K562 (cell line): Measurements from ENCODE around the gene ERGIC1. TPM values are rescaled to one million over a fixed set of nuclear protein-coding genes. Genes with fewer than 3 reads are reported as not detected.
A peak's percentile ranks its signal among the peaks of the same experiment; 100 is the strongest.

Experiments
- CHD4 ChIP-seq: fragments of 200-600 bp; sonication (generic); IDR thresholded peaks from 3 replicates; pipeline ENCODE4 v1.6.1; 2012; ENCODE audit warnings: low read depth, mild to moderate bottlenecking, mixed read lengths, low read length, inconsistent platforms; ENCODE audit not compliant: insufficient read depth, insufficient replicate concordance, poor library complexity, severe bottlenecking
- CREB1 ChIP-seq, 2 experiments: sonication (generic) in 1 of 2; formaldehyde crosslinking in 1 of 2; IDR thresholded peaks; 2 replicates each; pipeline versions ENCODE4 v1.6.1 to v1.8.0; 2012 to 2022; ENCODE audit warnings: inconsistent platforms in 1 of 2, mild to moderate bottlenecking in 1 of 2, missing genetic modification reagents in 1 of 2, moderate library complexity in 1 of 2
- CUX1 ChIP-seq: fragments of 200-800 bp; sonication (Bioruptor generic); IDR thresholded peaks from 2 replicates; pipeline ENCODE4 v1.6.1; 2016; ENCODE audit warnings: missing genetic modification characterization, missing compliant biosample characterization
- FOSL1 ChIP-seq: fragments of 200-800 bp; sonication (Bioruptor generic); conservative IDR thresholded peaks from 2 replicates; pipeline ENCODE4 v1.6.1; 2016; ENCODE audit warnings: missing genetic modification characterization, missing compliant biosample characterization
- NRF1 ChIP-seq, 2 experiments: fragments of 450-650 bp; IDR thresholded peaks in 1 of 2; conservative IDR thresholded peaks in 1 of 2; 2 replicates each; pipeline ENCODE4 v1.6.1; 2014; ENCODE audit warnings: mild to moderate bottlenecking in 2 of 2
- PCBP2 ChIP-seq: fragments of 200-400 bp; formaldehyde crosslinking; IDR thresholded peaks from 2 replicates; pipeline ENCODE4 v1.6.1; 2018; ENCODE audit warnings: low read length, low read depth, mild to moderate bottlenecking, moderate library complexity; ENCODE audit not compliant: poor library complexity, severe bottlenecking
- POLR2B ChIP-seq: fragments of 450-650 bp; IDR thresholded peaks from 2 replicates; pipeline ENCODE4 v1.6.1; 2018; ENCODE audit warnings: low read depth; ENCODE audit not compliant: partially characterized antibody
- RBM14 ChIP-seq: fragments of 200-400 bp; formaldehyde crosslinking; IDR thresholded peaks from 2 replicates; pipeline ENCODE4 v1.6.1; 2018; ENCODE audit warnings: low read depth, mild to moderate bottlenecking, low read length, moderate library complexity, borderline replicate concordance; ENCODE audit not compliant: insufficient read depth
- TAF7 ChIP-seq: fragments of 450-650 bp; IDR thresholded peaks from 2 replicates; pipeline ENCODE4 v1.6.1; 2016; ENCODE audit warnings: missing genetic modification characterization, missing compliant biosample characterization
- USF2 ChIP-seq: sonication (generic); formaldehyde crosslinking; IDR thresholded peaks from 2 replicates; pipeline ENCODE4 v1.5.0; 2020; ENCODE audit warnings: missing genetic modification reagents
- ZKSCAN1 ChIP-seq: fragments of 150-350 bp; IDR thresholded peaks from 2 replicates; pipeline ENCODE4 v1.6.1; 2016; ENCODE audit warnings: low read depth, low read length
- polyA plus RNA-seq, 8 experiments: library from polyadenylated mRNA; depleted of rRNA in 4 of 8; stranded (reverse) in 5 of 8; unstranded in 3 of 8; fragments of >200 nt; fragmentation: Nextera tagmentation in 2 of 8; fragmentation: Illumina TruSeq in 1 of 8; extraction: Ambion mirVana in 2 of 8; extraction: Trizol in 1 of 8; gene quantifications; 2 replicates each; pipeline versions ENCODE4 v1.2.1 to v1.2.3, GENCODE V29; 2011 to 2014; ENCODE audit warnings: inconsistent platforms in 1 of 8, missing spikeins in 1 of 8
- total RNA-seq, 7 experiments: library from RNA; depleted of rRNA in 6 of 7; stranded (reverse); fragments of >200 nt in 6 of 7; fragmentation: Illumina TruSeq in 2 of 7; extraction: Trizol in 2 of 7; gene quantifications; 2 replicates each; pipeline versions ENCODE4 v1.2.1 to v1.2.3, GENCODE V29; 2011 to 2021; ENCODE audit warnings: low replicate concordance in 1 of 7
- TF ChIP-seq, protein P1 (sequence below): sonication (generic); formaldehyde crosslinking; IDR thresholded peaks from 2 replicates; pipeline ENCODE4 v1.8.1; 2023; ENCODE audit warnings: missing genetic modification reagents, mild to moderate bottlenecking, borderline replicate concordance
- TF ChIP-seq, protein P2 (sequence below): sonication (generic); IDR thresholded peaks from 2 replicates; pipeline ENCODE4 v1.6.1; 2016

ERGIC1 gene
- total and polyA plus RNA-seq, 9 of the 15 experiments (the other 6 are each of a cell fraction or from before 2014, with no cell fraction given): 5.5 to 68.4 (median 36.4) TPM

- TF ChIP-seq, protein P1, sequence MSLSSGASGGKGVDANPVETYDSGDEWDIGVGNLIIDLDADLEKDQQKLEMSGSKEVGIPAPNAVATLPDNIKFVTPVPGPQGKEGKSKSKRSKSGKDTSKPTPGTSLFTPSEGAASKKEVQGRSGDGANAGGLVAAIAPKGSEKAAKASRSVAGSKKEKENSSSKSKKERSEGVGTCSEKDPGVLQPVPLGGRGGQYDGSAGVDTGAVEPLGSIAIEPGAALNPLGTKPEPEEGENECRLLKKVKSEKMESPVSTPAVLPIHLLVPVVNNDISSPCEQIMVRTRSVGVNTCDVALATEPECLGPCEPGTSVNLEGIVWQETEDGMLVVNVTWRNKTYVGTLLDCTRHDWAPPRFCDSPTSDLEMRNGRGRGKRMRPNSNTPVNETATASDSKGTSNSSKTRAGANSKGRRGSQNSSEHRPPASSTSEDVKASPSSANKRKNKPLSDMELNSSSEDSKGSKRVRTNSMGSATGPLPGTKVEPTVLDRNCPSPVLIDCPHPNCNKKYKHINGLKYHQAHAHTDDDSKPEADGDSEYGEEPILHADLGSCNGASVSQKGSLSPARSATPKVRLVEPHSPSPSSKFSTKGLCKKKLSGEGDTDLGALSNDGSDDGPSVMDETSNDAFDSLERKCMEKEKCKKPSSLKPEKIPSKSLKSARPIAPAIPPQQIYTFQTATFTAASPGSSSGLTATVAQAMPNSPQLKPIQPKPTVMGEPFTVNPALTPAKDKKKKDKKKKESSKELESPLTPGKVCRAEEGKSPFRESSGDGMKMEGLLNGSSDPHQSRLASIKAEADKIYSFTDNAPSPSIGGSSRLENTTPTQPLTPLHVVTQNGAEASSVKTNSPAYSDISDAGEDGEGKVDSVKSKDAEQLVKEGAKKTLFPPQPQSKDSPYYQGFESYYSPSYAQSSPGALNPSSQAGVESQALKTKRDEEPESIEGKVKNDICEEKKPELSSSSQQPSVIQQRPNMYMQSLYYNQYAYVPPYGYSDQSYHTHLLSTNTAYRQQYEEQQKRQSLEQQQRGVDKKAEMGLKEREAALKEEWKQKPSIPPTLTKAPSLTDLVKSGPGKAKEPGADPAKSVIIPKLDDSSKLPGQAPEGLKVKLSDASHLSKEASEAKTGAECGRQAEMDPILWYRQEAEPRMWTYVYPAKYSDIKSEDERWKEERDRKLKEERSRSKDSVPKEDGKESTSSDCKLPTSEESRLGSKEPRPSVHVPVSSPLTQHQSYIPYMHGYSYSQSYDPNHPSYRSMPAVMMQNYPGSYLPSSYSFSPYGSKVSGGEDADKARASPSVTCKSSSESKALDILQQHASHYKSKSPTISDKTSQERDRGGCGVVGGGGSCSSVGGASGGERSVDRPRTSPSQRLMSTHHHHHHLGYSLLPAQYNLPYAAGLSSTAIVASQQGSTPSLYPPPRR (CRISPR knock-in tag): no peak
- TF ChIP-seq CUX1 (peak; percentile 62; the same call in 1 of the 2 replicates), TAF7 (tag) (peak; percentile 73), ZKSCAN1 (no peak), FOSL1 (peak; percentile 95), CREB1 (IDR thresholded peaks at IDR 0.05) (no peak), CREB1 (CRISPR knock-in tag; IDR thresholded peaks at IDR 0.05) (no peak), PCBP2 (no peak), CHD4 (peak; percentile 62), POLR2B (peak; percentile 21), USF2 (CRISPR knock-in tag) (peak; percentile 68), RBM14 (no peak), NRF1 (conservative IDR thresholded peaks at IDR 0.05 in 1 of 2, IDR thresholded peaks at IDR 0.05 in 1 of 2) (0 out of 4 replicates have a peak, but pooled peaks of 1 of the 2 experiments have one; percentile 13)
- TF ChIP-seq, protein P2, sequence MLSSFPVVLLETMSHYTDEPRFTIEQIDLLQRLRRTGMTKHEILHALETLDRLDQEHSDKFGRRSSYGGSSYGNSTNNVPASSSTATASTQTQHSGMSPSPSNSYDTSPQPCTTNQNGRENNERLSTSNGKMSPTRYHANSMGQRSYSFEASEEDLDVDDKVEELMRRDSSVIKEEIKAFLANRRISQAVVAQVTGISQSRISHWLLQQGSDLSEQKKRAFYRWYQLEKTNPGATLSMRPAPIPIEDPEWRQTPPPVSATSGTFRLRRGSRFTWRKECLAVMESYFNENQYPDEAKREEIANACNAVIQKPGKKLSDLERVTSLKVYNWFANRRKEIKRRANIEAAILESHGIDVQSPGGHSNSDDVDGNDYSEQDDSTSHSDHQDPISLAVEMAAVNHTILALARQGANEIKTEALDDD: peak; percentile 82
Measured at GRCh38 chr5:172881691-172882370, 47.8 kb downstream of the ERGIC1 start (continued).
